Esophagus mucosa (tissue), 1 donor: ENCODE measurements around the gene FOXL1. TPM values are rescaled to one million over a fixed set of nuclear protein-coding genes. Genes with fewer than 3 reads are reported as not detected.

Experiments
- ATAC-seq: fragments of 200-7000 bp; cut with Tn5 transposase; one replicate; pipeline ENCODE4 v1.9.1; 2020
- total RNA-seq: library from RNA; stranded (reverse); gene quantifications from one replicate; pipeline ENCODE4 v1.2.4, GENCODE V29; 2023
- donor health status: DM: yes; HTN: yes; CAD: no.

The FOXL1 gene
- total RNA-seq, 1 donor from 2014 or later = 0.08 TPM

DNA sequence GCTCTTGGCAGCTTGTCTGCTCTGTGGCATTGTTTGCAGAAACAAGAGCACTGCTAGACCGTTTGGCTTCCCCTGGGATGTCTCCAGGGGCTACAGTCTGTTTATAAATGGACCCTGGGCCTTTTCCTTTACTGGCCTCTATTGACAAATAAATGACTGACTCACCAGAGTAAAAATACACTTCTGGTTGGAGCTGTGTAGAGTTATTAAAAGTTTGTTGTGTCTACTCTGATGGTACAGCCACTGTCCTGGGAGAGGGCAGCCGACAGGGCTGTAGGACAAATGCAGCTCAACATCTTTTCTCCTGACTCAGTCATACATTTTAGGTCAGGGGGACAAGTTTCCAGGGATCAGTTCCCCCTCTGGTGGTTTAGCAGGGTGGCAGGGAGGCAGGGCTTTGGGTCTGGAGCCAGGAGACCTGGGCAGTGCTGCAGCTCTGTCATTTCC is 30.0 kb downstream of the FOXL1 start:
- ATAC-seq = no peak

DNA sequence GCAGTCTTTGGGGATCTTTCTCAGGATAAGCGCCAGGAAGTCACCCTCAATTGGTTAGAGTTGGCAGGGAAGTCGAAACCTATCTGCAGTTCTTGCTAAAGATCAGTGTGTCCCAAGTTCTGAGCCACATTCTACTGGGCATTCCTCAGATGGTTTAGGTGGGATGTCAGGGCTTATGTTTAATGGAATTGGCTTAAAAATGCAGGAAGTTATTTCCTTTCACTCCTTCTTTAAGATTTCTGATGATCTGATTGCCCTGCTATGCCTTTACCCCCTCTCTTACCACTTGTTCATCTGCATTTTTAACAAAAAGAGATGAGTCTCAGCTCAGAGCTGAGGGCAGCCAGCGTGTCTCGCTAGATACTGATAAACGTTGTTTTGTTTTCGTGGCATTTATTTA is 30.8 kb downstream of the FOXL1 start:
- no peak for ATAC-seq

DNA sequence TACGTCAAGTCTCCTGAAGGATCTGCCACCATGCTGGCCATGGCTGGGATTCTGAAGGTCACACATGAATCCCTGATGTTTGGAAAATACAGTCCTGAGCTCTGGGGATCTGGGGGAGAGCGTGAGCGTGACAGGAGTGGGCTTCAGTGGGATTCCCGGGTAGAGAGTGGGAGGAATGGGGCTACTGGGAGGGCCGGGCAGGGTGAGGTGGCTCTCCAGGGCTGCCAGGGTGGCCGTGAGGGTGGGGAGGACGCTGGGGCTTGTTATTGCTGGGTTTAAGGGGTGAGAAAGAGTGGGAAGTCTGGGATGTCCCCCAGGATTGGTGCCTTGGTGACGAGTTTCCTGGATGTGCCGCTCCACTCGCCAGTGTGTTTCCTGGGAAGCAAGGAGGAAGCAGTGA is 31.3 kb downstream of the FOXL1 start:
- no peak for ATAC-seq

DNA sequence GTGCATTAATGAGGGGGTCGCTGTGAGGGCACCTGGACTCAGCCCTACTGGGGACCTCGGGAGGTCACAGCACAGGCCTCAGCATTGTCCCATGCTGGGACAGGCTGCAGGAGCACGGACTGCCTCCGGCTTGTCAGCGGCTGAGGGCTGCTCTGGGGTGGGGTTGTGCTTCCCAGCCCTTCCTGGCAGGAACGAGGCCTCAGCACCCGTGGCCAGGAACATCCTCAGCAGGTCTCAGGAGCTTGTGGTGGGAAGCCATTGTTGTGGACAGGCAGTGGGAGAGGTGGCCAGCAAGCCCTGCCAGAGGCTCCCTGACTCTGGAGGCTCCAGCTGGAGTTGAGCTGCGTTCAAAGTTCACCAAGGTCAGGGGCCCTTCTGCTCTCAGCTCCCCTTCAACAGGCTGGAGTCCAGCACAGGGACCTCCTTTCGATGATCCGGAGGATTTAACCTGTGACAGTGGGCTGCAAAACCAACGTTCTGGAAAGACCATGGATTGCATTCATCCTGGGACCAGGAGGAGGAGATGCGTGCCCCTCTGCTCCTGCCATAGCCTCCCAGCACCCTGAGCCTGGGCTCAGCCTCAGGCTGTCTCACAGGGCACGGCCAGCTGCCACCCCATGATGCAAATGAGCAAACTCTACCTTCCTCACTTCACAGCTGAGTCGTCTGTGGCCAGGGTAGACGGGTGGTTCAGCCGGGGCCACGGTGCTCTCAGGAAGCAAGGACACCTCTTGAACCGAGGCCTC is 32.6 kb downstream of the FOXL1 start:
- no peak for ATAC-seq

DNA sequence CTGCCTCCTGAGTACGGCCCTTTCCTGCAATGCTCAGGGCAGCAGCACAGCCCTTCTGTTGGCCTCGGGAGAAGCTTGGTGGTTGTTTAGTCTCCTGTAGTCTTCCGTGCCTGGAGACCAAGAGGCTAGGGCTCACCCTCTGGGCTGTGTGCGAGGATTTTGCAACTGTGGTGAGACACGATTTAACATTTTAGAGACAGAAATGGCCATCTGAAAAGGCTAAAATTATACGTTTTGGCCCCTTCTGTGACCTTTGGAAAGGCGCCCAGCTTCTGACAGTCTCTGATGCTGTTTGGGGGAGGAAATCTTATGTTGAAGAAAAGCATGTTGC is 33.1 kb downstream of the FOXL1 start:
- ATAC-seq = no peak

DNA sequence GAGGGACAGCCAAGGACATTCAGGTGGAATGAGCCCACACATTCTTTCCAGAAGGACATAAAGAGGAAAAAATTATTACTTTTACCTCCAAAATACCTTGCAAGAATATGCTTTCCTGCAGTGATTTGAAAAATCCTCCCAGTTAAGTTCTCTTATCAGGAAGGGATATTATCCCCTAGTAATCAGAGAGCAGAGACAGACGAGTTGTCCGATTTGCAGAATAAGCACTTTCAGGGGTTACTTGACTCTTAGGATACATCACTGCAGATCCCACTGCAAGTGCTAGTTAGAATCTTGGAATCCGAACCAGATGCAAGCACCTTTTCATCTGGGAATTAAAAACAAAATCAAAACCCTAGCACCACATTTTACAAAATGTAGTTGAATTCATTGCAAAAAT is 33.6 kb downstream of the FOXL1 start:
- ATAC-seq = no peak

DNA sequence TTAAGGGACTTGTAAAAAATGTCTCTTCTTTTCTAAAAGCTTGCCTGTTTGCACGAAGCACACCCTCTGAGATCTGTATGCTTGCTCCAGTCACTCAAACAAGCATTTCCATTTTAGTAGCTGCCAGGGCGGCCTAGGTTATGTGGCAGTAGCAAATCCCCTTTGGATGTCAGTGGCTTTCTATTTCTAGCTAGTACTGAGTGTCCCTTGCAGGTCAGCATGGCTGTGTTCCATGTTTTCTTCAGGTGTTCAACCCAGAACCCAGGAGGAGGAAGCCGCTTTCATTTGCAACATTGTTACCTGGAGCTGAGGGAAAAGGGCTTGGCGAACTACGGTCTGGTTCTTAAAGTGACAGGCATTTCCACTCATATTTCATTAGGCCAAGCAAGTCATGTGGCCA is 36.4 kb downstream of the FOXL1 start:
- no peak for ATAC-seq

DNA sequence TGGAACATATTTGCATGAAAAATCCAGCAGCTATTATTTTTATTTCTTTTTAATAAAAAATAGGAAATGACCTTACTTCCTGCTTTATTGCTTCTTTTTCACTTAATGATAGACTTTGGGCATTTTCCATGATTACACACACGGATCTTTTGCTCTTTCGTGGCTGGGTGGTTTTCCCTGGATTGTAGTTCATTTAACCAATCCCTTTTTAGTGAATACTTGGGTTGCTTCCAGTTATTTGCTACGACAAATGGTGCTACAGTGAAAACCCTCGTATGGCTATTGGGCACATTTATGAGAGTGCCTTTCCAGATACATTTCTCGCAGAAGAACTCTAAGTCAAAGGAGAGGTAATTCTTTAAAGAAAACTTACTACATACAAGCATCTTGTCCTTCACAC is 38.6 kb downstream of the FOXL1 start:
- no peak for ATAC-seq

DNA sequence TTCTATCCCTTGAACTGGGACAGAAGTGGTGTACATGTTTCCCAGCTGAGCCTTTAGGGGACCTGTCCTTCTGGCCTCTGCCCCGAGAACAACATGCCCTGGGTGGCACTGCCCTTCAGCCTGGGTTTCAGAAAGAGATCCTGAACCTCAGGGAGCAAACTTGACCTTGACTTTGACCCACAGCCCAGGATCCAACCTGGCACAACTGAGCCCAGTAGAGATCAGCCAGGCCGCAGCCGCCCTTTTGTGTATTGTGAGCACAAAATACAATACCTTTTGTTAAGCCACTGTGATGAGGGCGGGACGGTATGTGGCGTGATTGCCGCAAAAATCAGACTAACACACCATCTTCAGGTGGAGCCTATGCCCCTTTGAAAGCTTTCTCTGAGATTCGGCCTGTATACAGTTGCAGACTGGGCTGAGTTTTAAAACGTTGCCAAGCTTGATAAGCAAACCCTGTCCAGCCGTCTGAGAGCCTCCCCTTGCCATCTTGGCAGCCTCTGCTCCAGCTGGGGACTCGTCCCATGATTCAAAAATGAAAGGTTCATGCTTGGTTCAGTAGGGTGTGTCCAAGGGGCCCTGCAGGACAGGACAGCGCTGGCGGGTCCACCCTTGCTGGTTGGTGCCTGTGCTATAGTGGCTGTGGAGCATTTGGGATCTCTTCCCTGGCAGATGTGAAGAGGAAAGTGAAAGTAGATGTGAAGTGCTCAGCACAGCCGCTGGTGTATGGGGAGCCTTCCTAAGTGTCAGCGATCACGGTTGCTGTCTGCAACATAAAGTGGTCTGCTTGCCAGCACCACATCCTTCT is 40.3 kb downstream of the FOXL1 start:
- ATAC-seq = no peak

DNA sequence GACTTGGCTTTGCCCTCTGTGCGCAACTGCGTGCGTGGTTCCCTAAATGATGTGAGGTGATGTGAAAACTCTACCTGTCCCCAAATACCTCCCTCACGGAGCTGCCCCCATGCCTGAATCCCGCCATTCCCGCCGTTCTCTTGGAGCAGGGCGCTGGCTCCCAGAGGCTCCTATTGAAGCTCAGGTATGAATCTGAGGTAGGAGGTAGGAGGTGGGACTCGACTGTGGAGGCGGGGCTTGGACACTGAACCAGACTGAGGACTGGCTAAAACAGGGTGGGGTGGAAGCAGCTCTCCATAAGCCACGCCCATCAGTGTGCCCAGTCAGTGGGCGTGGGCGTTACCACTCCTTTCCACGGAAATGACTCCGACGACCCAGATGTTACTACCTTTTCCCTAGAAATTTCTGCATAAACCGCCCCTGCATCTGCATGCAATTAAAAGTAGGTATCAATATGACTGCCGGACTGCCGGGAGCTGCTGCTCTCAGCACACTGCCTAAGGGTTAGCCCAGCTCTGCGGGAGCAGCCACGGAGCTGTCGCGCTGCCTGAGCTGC is 41.0 kb downstream of the FOXL1 start:
- peak; percentile 26 for ATAC-seq

DNA sequence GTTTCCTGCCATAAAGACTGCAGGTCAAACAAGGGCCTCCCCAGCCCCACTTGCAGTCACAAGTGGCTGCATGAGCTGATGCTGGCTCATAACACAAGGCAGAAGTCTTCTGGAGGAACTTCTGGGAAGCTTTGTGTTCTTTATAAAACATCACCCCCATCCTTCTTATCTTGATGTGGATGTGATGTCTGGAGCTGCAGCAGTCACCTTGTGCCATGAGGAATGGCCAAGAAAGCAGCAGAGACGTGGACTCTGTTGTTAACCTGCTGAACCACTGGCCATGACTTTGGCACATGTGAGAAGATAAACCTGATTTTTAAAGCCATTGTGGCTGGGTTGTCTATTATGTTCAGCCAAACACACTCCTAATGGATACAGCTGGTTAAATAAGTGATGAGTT is 41.8 kb downstream of the FOXL1 start:
- no peak for ATAC-seq

DNA sequence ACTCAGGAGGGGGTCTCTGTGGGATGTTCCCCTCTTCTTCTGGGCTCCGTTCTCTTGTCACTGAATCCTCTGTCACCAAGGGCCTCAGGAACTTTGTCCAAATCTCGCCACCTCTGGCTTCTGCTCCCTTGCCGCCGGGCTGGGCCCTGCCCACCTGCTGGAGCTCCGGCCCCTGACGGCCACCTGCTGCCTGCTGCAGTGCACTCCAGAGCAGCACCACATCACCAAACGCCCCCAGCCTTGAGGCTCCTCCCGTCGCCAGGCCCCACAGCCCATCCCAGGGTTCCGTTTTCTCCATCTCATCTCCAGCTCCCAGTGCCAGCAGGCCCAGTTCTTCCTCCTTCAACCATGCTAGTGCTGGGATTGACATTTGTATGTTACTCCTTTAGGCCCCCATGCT is 43.6 kb downstream of the FOXL1 start:
- ATAC-seq = no peak

DNA sequence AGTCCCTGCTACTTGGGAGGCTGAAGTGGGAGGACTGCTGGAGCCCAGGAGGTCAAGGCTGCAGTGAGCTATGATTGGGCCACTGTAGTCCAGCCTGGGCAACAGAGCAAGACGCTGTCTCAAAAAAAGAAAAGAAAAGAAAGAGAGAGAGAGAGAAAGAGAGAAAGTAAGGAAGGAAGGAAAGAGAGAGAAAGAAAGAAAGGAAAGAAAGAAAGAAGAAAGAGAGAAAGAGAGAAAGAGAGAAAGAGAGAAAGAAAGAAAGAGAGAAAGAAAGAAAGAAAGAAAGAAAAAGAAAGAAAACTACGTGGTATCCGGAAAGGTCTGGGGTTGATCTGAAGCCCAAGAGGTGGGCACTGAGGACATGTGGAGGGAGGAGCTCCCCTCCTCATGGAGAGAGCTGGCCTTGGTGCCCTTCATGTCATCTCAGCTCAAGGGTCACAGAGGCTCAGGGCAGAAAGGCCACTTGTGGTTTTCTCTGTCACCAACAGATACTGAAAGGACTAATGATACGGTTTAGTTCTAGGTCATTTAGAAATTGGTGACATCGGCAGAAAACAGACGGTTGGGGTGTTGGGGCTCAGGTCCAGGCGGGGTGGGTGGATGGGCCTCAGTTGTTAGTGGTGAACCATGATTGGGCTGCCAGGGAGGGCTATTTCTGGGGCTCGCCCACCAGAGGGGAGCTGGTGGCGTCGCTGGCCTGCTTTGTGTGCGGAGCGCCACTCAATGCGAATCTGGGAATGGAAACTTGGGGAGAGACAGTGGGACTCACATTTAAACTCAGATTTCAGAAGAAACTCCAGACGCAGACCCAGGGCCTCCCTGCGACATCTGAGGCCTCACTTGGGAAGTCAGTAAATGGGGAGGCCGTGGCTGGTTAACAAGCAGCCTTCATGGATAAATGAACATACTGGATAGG is 44.6 kb downstream of the FOXL1 start:
- no peak for ATAC-seq

DNA sequence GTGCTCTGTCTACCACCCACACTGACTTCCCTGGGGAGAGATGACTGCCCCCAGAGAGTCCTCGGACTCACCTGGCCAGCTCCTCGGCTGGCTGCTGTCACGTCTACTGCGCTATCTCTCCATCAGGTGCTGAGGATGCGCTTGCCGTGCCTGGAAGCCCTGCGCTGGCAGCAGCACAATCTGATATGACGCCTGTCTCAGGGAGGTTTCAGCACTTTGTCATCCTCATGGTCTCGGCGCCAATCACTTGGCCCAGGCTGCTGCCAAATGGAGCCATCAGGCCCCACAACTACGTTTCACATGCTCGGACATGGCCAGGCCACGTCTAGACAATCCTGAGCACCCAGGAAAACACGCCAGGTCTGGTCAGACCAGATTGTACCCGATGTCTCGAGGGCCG is 46.7 kb downstream of the FOXL1 start:
- peak; percentile 35 for ATAC-seq

DNA sequence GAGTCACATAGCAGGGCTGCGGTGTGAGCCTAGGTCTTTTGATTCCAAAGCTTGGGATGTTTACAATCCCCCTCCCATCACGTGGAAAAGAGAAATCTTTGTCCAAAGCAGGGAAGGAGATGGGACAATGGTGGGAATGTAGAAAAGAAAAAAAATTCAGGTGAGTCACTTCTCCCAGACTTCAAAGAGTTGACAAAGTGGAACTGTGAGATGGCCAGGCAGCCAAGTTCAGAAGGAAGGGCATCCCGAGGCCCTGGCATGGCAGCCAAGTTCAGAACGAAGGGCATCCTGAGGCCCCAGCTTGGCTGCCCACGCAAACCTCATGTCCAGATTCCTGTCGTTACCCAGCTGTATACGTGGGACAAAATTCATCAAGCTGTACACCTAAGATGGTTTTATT is 47.5 kb downstream of the FOXL1 start:
- ATAC-seq = no peak

DNA sequence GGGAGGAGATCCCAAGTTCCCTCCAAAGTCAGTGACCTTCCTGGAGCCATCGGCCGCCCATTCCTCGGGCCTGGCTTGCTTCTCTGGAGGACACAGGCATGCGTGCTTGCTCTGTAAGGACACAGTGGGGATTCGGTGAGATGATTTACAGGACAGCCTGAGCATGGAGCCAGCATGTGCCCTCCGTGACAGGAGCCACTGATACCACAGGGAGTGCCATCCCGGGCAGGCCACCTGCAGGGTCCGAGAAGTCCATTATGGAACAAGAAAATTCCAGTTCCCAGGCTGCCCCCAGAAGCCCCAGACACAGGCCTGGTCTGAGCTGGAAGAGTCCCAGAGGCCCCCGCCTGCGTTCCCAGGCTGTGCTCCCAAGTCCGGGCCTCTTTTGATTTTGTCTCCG is 47.9 kb downstream of the FOXL1 start:
- no peak for ATAC-seq

DNA sequence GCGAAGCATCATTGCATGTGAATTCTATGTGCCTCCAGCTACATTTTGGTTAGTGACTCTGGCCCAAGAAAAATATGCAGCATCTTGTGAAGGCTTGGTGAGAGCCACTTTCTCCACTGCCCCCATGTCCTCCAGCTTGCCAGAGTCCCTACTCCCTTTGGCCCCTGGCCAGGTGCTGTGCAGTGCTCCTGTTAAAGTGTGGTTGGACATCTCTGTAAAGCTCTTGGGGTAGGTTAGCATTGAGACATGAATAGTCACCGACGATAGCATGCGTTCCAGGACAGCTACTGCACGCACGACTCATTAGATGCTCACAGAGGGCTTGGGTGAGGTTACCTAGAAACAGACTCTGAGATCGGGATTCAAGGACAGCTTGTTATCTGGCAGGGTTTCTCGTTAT is 48.6 kb downstream of the FOXL1 start:
- ATAC-seq = no peak

DNA sequence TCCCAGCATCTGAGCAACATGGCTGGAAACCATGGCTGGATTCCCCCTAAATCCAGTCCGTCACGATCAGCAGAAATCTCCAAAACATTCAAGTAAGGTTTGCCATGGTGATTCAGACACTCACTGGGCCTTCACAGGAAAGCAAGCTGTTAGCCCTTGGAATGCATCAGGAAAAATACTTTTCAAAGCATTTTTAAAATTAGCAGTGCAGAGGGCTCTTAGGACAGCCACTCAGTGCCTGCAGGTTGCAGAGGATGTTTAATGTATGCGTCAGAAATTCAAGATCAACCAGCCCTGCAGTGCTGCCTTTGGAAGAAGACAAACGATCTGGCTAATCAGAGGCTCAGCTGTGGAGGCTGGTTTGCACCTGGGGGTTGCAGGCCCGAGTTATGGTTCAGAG is 50.3 kb downstream of the FOXL1 start:
- no peak for ATAC-seq

DNA sequence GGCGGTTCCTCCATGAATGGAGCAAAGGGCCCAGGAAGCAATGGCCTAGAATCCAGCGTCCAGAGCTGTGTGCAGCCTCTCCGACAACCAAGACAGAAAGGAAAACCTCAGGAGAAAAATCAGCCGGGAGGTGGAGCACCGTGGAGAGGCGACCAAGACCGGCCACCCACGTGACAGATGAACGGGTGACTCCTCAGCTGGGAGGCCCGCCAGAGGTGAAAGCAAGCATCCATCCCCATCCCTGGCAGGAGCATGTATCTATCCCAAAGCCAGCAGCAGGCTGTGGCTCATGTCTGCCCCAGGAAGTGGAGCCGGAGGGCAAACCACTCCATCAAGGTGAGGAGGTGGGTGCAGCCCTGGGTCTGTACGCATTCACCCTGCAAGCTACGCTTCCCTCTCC is 52.1 kb downstream of the FOXL1 start:
- no peak for ATAC-seq

DNA sequence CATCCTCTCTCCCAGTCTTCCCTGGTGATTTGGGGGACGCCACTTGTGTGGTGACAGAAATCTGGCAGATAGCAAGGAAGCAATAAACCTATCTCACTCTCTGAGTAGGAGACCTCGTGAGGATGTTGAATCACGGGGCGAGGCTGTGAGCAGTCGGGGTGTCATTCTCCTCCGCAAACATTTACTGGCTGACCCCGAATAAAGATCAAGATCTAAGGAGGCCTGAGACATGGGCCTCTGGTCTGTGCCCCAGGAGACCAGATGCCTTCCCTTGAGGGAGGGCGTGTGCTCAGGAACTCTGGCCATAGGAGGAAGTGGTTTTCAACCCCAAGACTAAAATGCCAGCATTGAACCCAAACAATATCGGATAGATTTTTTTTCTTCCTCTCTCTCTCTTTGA is 53.1 kb downstream of the FOXL1 start:
- no peak for ATAC-seq
